Esophagus muscularis mucosa (tissue), 4 donors: ENCODE measurements around the gene SEMA5A. TPM values are rescaled to one million over a fixed set of nuclear protein-coding genes. Genes with fewer than 3 reads are reported as not detected.

Experiments
- DNase-seq: peaks from one replicate; pipeline ENCODE4 v3.0.0-alpha.2; 2017; ENCODE audit errors: extremely low spot score
- H3K27ac ChIP-seq, 4 donors: fragments of 200-600 bp; sonication (generic); replicated peaks in 1 of 4; 1 replicate in 3 of 4; 2 replicates in 1 of 4; pipeline ENCODE4 v1.5.1; 2016 to 2019; ENCODE audit warnings: mild to moderate bottlenecking in 1 of 4
- H3K27me3 ChIP-seq, 4 donors: fragments of 200-600 bp; sonication (generic); one replicate each; pipeline versions ENCODE4 v1.5.1 to v1.6.0; 2016 to 2019
- H3K36me3 ChIP-seq, 4 donors: fragments of 200-600 bp; sonication (generic); one replicate each; pipeline ENCODE4 v1.5.1; 2016 to 2019
- H3K4me1 ChIP-seq, 4 donors: fragments of 200-600 bp; sonication (generic); one replicate each; pipeline ENCODE4 v1.5.1; 2016 to 2019
- H3K4me3 ChIP-seq, 4 donors: fragments of 200-600 bp; sonication (generic); 1 replicate in 2 of 4; 2 replicates in 2 of 4; pipeline ENCODE4 v1.5.1; 2016 to 2019; ENCODE audit warnings: mild to moderate bottlenecking in 4 of 4, moderate library complexity in 1 of 4
- H3K9me3 ChIP-seq, 4 donors: fragments of 200-600 bp; sonication (generic); 1 replicate in 3 of 4; 2 replicates in 1 of 4; pipeline ENCODE4 v1.5.1; 2016 to 2019
- EP300 ChIP-seq: sonication (generic); formaldehyde crosslinking; IDR thresholded peaks from one replicate; pipeline ENCODE4 v1.6.1; 2017; ENCODE audit warnings: antibody characterized with exemption
- POLR2A ChIP-seq: fragments of 450-650 bp; IDR thresholded peaks from one replicate; pipeline ENCODE4 v1.6.1; 2017; ENCODE audit warnings: antibody characterized with exemption, moderate library complexity, mild to moderate bottlenecking, low read depth
- POLR2AphosphoS5 ChIP-seq, 2 donors: sonication (generic); formaldehyde crosslinking; IDR thresholded peaks; one replicate each; pipeline ENCODE4 v1.6.1; 2017; ENCODE audit warnings: antibody characterized with exemption in 2 of 2
- WGBS: methylation state at CpG from one replicate; pipeline ENCODE4 v1.1.5; 2018; 5-methylcytosine and 5-hydroxymethylcytosine counted together
- intact Hi-C: fragments of 100-400 bp; cut with DNase I; formaldehyde crosslinking; loops from one replicate; pipeline ENCODE4 v1.15.1; 2023
- total RNA-seq, 4 donors: library from RNA; depleted of rRNA; stranded (reverse); fragments of >200 nt; gene quantifications; one replicate each; pipeline versions ENCODE4 v1.1.0 to v1.2.1, GENCODE V29; 2016
- TF ChIP-seq, protein P1 (sequence below), 3 experiments: fragments of 200-600 bp in 2 of 3; fragments of 450-650 bp in 1 of 3; sonication (generic) in 2 of 3; IDR thresholded peaks; one replicate each; pipeline ENCODE4 v1.5.1; 2017 to 2019; ENCODE audit warnings: antibody characterized with exemption in 3 of 3, mild to moderate bottlenecking in 2 of 3, moderate library complexity in 1 of 3

Gene SEMA5A
- total RNA-seq, 4 donors from 2014 or later = 2.1 to 5.6 (median 3.5) TPM

DNA sequence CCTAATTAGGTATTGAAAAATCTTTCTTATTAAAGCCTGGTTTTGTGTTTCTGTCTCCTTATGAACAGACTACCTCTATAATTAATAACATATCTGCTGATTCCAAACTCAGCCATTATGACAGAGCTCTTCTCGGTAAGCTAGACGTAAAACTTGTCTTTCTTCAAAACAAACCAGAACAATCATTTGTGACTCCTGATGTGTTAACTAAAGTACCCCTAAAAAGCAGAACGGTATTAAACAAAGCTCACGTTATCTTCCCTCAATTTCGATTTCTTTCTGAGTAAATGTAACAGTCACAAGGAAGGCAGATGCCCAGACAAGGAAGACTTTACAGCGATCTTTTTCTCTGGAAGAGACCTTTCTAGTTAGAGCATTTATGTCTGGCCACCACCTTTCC, 1.8 kb downstream of the SEMA5A start:
- Histone ChIP-seq H3K4me3 (peak overlapping the region; percentile 74 to 89 (median 77)), H3K27ac (peak overlapping the region; percentile 30 to 83 (median 40)), H3K36me3 (peaks cover 0 to 3% (median under 1%) of the 10 kb centered on the region in 4 donors), H3K9me3 (no peaks in the 10 kb centered on the region), H3K4me1 (peaks cover 14 to 42% (median 38%) of the 10 kb centered on the region in 4 donors), H3K27me3 (peaks cover 0 to 24% (median 4%) of the 10 kb centered on the region in 4 donors)
- intact Hi-C loops = no loop called here
- no peak for DNase-seq
- WGBS = 16% methylated on average over 6 of the region's 6 CpGs
- TF ChIP-seq POLR2AphosphoS5 (IDR thresholded peaks at IDR 0.05) (no peak), EP300 (no peak), POLR2A (no peak)
- TF ChIP-seq, protein P1, sequence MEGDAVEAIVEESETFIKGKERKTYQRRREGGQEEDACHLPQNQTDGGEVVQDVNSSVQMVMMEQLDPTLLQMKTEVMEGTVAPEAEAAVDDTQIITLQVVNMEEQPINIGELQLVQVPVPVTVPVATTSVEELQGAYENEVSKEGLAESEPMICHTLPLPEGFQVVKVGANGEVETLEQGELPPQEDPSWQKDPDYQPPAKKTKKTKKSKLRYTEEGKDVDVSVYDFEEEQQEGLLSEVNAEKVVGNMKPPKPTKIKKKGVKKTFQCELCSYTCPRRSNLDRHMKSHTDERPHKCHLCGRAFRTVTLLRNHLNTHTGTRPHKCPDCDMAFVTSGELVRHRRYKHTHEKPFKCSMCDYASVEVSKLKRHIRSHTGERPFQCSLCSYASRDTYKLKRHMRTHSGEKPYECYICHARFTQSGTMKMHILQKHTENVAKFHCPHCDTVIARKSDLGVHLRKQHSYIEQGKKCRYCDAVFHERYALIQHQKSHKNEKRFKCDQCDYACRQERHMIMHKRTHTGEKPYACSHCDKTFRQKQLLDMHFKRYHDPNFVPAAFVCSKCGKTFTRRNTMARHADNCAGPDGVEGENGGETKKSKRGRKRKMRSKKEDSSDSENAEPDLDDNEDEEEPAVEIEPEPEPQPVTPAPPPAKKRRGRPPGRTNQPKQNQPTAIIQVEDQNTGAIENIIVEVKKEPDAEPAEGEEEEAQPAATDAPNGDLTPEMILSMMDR (IDR thresholded peaks at IDR 0.05) = no peak

DNA sequence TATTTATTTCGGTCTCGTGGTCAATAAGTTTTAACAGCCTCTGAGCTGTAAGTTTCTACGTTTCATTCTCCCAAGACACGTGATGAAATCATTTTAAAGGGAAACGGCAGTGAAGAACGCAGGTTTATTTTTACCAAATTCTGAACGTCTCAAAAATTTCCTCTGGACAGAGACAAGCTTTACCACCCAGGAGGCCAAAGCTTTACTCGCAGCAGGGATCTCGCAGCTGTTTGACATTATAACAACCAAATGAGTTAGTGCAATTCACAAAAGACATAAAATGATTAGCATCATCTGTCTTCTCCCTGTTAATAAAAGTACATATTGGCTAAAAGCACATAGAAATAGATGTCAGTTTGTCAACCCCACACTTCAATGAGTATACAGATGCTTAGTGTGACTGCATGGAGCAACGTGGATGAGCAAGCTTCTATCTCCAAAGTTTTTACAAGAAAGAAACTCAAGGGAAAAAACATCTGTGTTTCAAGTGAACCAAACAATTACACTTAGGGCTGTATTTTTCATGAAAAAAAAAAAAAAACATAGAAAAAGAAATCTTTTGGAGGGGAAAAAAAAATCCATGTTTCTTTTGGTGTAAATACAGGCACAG, 2.5 kb downstream of the SEMA5A start:
- intact Hi-C loops = no loop called here
- H3K36me3 ChIP-seq = no peaks in the 10 kb centered on the region

DNA sequence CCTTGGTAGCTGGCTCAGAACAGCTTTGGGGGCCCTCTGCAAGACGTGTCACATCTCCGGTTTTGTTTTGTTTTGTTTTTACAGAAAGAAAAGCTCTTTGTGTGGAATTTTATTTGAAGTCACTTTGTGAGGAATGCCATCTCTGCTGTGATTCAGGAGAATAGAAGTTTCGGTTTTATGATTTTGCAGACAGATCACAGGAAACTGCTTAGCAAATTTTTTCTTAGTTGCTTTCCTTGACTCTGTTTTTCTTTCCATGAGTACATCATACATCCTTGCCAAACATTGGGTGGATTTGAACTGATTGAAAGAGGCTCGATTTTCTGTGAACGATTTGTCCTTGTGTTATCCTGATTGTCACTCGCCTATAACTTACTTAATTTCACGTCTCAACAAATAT, 5.1 kb downstream of the SEMA5A start:
- H3K27me3 ChIP-seq = peaks cover 0 to 24% (median 4%) of the 10 kb centered on the region in 4 donors
- no peaks in the 10 kb centered on the region for H3K36me3 ChIP-seq
- no peak for DNase-seq
- no peaks in the 10 kb centered on the region for H3K9me3 ChIP-seq
- peak overlapping the region in 1 of 4 donors; percentile 22 for H3K4me3 ChIP-seq
- 62% methylated on average over 7 of the region's 7 CpGs for WGBS
- H3K4me1 ChIP-seq = peaks cover 18 to 23% (median 20%) of the 10 kb centered on the region in 4 donors
- TF ChIP-seq, protein P1 (IDR thresholded peaks at IDR 0.05) = no peak
- TF ChIP-seq EP300 (no peak), POLR2AphosphoS5 (IDR thresholded peaks at IDR 0.05) (no peak), POLR2A (no peak)
- H3K27ac ChIP-seq = no peak overlapping the region
- intact Hi-C loops = no loop called here

More for the DNA sequence above, 2.5 kb downstream of the SEMA5A start:
- Histone ChIP-seq H3K27me3 (peaks cover 0 to 24% (median 4%) of the 10 kb centered on the region in 4 donors), H3K4me3 (peak overlapping the region in 1 of 4 donors; percentile 80), H3K9me3 (no peaks in the 10 kb centered on the region), H3K27ac (peak overlapping the region in 2 of 4 donors; percentile 31), H3K4me1 (peaks cover 14 to 42% (median 38%) of the 10 kb centered on the region in 4 donors)
- DNase-seq = no peak
- TF ChIP-seq EP300 = no peak
- TF ChIP-seq, protein P1 (IDR thresholded peaks at IDR 0.05) = no peak
- no peak for TF ChIP-seq POLR2A
- no peak for TF ChIP-seq POLR2AphosphoS5 (IDR thresholded peaks at IDR 0.05)
- WGBS = 56% methylated on average over 9 of the region's 10 CpGs

DNA sequence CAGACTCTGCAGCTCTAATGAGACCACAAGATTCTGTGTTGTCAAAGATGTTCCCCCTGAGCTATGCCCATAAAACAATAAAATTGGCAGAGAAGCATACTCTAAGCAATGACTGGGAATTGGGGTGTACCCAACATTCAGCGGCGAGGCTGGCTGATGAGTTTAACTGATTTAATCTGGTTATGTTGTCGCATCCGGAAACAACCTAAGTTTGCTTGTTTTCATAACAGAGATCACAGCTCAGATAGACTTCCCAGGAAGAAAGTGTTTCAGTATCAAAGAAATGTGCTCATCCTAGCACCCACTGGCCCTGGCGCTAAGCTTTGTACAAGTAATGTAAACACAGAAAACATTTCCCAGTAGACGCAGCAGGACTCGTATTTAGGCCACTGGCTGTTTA, 7.4 kb downstream of the SEMA5A start:
- no peak overlapping the region for H3K4me3 ChIP-seq
- intact Hi-C loops = no loop called here
- WGBS = 68% methylated on average over 7 of the region's 7 CpGs

DNA sequence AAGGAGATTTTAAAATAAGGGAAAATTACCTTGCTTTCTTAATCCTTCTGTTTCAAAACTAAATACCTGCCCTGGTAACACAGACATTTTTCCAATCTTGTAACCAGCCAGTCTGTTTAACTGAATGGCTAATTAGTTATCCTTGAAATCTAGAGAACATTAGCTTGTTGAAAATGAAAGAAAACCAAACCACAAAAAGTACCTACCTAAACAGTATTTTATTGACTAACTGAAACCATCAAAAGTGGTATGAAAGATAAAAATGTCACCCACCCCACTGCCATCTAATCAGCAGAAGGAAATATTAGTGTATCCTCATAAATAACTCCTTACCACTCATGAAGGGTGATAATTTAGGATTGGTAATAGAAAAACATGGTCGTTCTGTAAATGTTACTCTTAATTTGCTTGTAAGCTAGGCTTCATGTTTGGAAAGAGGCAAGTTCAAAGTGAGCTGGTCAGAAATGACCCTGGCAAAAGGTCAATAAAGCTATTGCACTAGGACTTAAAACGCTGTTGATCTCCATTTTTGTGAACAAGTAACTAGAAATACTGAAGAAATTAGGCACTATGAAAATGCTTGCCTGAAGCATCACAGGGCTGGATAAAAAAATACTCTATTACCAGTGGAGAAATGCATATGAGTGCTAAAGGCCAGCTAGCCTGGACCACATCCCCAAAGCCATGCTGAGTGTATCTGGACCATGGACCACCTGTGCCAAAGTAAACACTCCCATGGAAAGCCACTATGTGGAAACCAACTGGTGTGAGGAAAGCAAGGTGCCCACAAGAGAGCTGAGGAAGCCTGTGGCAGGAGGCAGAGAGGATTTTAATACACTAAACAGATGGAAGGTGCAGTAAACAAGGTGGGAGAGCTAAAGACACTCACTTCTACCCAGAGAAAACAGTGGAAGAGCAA, 8.4 kb downstream of the SEMA5A start:
- H3K4me1 ChIP-seq = peaks cover 7 to 36% (median 8%) of the 10 kb centered on the region in 4 donors
- H3K27me3 ChIP-seq = peaks cover 0 to 12% (median 0%) of the 10 kb centered on the region in 4 donors
- H3K4me3 ChIP-seq = no peak overlapping the region
- H3K36me3 ChIP-seq = no peaks in the 10 kb centered on the region
- no peak overlapping the region for H3K27ac ChIP-seq
- TF ChIP-seq POLR2A = no peak
- TF ChIP-seq, protein P1 (IDR thresholded peaks at IDR 0.05) = no peak
- TF ChIP-seq EP300 = no peak
- no peak for TF ChIP-seq POLR2AphosphoS5 (IDR thresholded peaks at IDR 0.05)
- H3K9me3 ChIP-seq = no peaks in the 10 kb centered on the region
- 82% methylated on average over 2 of the region's 2 CpGs for WGBS
- intact Hi-C loops = no loop called here
- DNase-seq = no peak

More for the DNA sequence above, 7.4 kb downstream of the SEMA5A start:
- Histone ChIP-seq H3K9me3 (no peaks in the 10 kb centered on the region), H3K27ac (no peak overlapping the region), H3K27me3 (peaks cover 0 to 12% (median 0%) of the 10 kb centered on the region in 4 donors), H3K4me1 (peaks cover 7 to 30% (median 8%) of the 10 kb centered on the region in 4 donors), H3K36me3 (no peaks in the 10 kb centered on the region)
- DNase-seq = no peak
- TF ChIP-seq POLR2A (no peak), POLR2AphosphoS5 (IDR thresholded peaks at IDR 0.05) (no peak)
